SJSA1 (cell line): ENCODE measurements around the gene MX2. TPM values are rescaled to one million over a fixed set of nuclear protein-coding genes. Genes with fewer than 3 reads are reported as not detected.

Experiments used
- DNase-seq, 2 experiments: peaks; one replicate each; pipeline ENCODE4 v3.0.0-alpha.2; 2015 to 2020; ENCODE audit warnings: low spot score in 2 of 2, low read depth in 1 of 2
- H3K27ac ChIP-seq: fragments of 250-450 bp; sonication (Bioruptor Pico); 2 replicates; pipeline ENCODE4 v1.5.1; 2020; ENCODE audit warnings: mild to moderate bottlenecking, moderate library complexity
- H3K27me3 ChIP-seq: fragments of 250-450 bp; sonication (Bioruptor Pico); replicated peaks from 2 replicates; pipeline ENCODE4 v1.5.1; 2020; ENCODE audit warnings: mild to moderate bottlenecking, moderate library complexity
- H3K36me3 ChIP-seq: fragments of 250-450 bp; sonication (Bioruptor Pico); 2 replicates; pipeline ENCODE4 v1.5.1; 2020; ENCODE audit warnings: mild to moderate bottlenecking
- H3K4me1 ChIP-seq: fragments of 250-450 bp; sonication (Bioruptor Pico); replicated peaks from 2 replicates; pipeline ENCODE4 v1.6.1; 2021; ENCODE audit warnings: mild to moderate bottlenecking
- H3K4me3 ChIP-seq: fragments of 250-450 bp; sonication (Bioruptor Pico); 2 replicates; pipeline ENCODE4 v1.5.1; 2020; ENCODE audit warnings: mild to moderate bottlenecking
- H3K9me3 ChIP-seq: fragments of 250-450 bp; sonication (Bioruptor Pico); replicated peaks from 2 replicates; pipeline ENCODE4 v1.5.1; 2020; ENCODE audit warnings: mild to moderate bottlenecking
- total RNA-seq: library from RNA; depleted of rRNA; stranded (reverse); fragments of >200 nt; shearing (Covaris generic); gene quantifications from 2 replicates; pipeline ENCODE4 v1.2.3, GENCODE V29; 2014

MX2 gene
- total RNA-seq, 1 experiment from 2014 or later: not detected

GRCh38 chr21:41322496-41323382 lies 39.1 kb upstream of the MX2 start:
- Histone ChIP-seq H3K36me3 (no peaks in the 10 kb centered on the region), H3K4me3 (no peak overlapping the region), H3K4me1 (no peaks in the 10 kb centered on the region), H3K27ac (no peak overlapping the region), H3K27me3 (0 out of 2 replicates have a peak, but pooled peaks cover 6% of the 10 kb centered on the region), H3K9me3 (no peaks in the 10 kb centered on the region)
- no peak for DNase-seq

- Histone ChIP-seq H3K27me3 (0 out of 2 replicates have a peak, but pooled peaks cover 6% of the 10 kb centered on the region), H3K4me3 (no peak overlapping the region), H3K36me3 (no peaks in the 10 kb centered on the region), H3K4me1 (no peaks in the 10 kb centered on the region), H3K27ac (no peak overlapping the region), H3K9me3 (0 out of 2 replicates have a peak, but pooled peaks cover 2% of the 10 kb centered on the region)
- DNase-seq: no peak
Observed at GRCh38 chr21:41325138-41325912, 36.5 kb upstream of the MX2 start.

DNA sequence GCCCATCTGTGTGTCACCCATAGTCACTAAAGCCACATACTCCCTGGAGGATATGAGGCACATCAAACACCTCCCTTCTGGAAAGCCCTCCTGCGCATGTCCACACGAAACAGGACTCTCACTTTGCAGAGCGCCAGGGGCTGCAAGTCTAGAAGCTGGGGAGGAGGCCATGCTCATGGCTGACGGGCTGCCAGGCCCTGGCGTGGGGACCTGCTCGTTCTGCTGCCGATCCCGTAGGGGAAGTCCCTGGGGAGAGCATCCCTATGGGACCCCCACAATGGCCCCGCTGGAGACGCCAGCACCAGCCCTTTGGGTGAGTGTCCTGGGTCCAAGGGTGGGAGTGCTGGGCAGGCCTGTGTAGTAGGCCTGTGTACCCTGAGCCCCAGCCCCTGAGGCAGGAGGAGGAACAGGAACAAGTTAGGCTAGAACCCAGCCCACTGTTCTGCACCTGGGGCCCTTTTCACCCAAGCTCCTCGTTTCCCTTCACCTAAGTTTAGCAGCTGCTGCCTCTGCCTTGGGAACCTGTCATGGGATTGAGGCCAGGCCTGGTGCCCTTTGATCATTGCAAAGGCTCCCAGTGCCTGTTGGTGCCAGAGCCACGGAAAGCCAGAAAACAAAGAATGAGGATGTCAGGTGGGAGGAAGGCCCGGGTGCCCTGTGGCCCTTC lies 35.3 kb upstream of the MX2 start:
- no peak for DNase-seq
- H3K9me3 ChIP-seq: 0 out of 2 replicates have a peak, but pooled peaks cover 4% of the 10 kb centered on the region
- no peak overlapping the region for H3K4me3 ChIP-seq
- no peaks in the 10 kb centered on the region for H3K27me3 ChIP-seq
- H3K27ac ChIP-seq: no peak overlapping the region
- no peaks in the 10 kb centered on the region for H3K36me3 ChIP-seq
- no peaks in the 10 kb centered on the region for H3K4me1 ChIP-seq

GRCh38 chr21:41327753-41328152 lies 34.1 kb upstream of the MX2 start:
- 0 out of 2 replicates have a peak, but pooled peaks cover 4% of the 10 kb centered on the region for H3K9me3 ChIP-seq
- DNase-seq: no peak
- H3K36me3 ChIP-seq: no peaks in the 10 kb centered on the region

GRCh38 chr21:41328660-41329607 lies 32.9 kb upstream of the MX2 start:
- Histone ChIP-seq H3K27me3 (no peaks in the 10 kb centered on the region), H3K4me3 (no peak overlapping the region), H3K9me3 (0 out of 2 replicates have a peak, but pooled peaks cover 4% of the 10 kb centered on the region), H3K36me3 (no peaks in the 10 kb centered on the region), H3K4me1 (no peaks in the 10 kb centered on the region), H3K27ac (no peak overlapping the region)
- peak in 1 of 2 experiments; percentile 7 for DNase-seq

More at GRCh38 chr21:41327753-41328152, 34.1 kb upstream of the MX2 start:
- no peaks in the 10 kb centered on the region for H3K4me1 ChIP-seq
- no peaks in the 10 kb centered on the region for H3K27me3 ChIP-seq
- no peak overlapping the region for H3K4me3 ChIP-seq
- no peak overlapping the region for H3K27ac ChIP-seq

GRCh38 chr21:41333752-41334151 lies 28.1 kb upstream of the MX2 start:
- Histone ChIP-seq H3K36me3 (no peaks in the 10 kb centered on the region), H3K4me3 (no peak overlapping the region)
- DNase-seq: no peak

DNA sequence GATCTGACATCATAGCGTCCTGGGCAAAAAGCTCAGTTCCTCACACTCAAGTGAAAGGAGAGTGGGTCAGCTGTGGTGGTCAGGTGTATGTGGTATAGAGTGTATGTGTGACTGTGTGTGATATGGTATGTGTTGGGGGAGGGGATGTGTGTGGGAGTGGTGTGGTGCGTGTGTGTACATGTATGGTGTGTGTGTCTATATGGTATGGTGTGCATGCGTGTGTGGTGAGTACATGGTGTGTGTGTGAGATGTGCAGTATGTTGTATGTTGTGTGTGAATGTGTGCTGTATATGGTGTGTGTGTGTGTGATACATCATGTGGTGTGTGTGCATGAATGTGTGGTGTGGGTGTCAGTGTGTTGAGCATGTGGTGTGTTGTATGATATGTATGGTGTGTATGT lies 24.3 kb upstream of the MX2 start:
- DNase-seq: no peak
- Histone ChIP-seq H3K36me3 (no peaks in the 10 kb centered on the region), H3K27ac (no peak overlapping the region), H3K4me1 (no peaks in the 10 kb centered on the region), H3K4me3 (no peak overlapping the region), H3K27me3 (no peaks in the 10 kb centered on the region), H3K9me3 (no peaks in the 10 kb centered on the region)

More at GRCh38 chr21:41333752-41334151, 28.1 kb upstream of the MX2 start:
- Histone ChIP-seq H3K27me3 (no peaks in the 10 kb centered on the region), H3K4me1 (no peaks in the 10 kb centered on the region), H3K27ac (no peak overlapping the region), H3K9me3 (0 out of 2 replicates have a peak, but pooled peaks cover 4% of the 10 kb centered on the region)

DNA sequence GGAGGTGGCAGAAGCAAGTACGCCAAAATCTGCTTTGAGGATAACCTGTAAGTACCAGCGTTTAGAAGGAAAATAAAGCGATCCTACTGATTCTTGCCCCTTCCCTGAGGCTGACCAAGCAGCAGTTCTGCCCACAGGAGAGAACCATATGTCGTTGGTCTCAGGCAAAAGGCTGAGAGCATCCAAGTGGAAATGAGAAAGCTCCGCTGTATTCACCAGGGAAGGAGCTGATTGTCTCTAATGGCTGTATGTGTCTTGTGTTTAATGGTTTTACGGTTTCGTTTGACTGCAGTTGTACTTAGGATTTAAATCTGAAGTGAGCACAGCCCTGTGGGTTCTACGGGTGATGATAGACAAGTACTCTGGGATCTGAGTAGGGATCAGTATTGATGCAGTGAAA lies 23.4 kb upstream of the MX2 start:
- DNase-seq: no peak
- H3K27me3 ChIP-seq: no peaks in the 10 kb centered on the region
- H3K4me1 ChIP-seq: no peaks in the 10 kb centered on the region
- no peaks in the 10 kb centered on the region for H3K9me3 ChIP-seq
- no peak overlapping the region for H3K4me3 ChIP-seq
- H3K27ac ChIP-seq: no peak overlapping the region
- H3K36me3 ChIP-seq: no peaks in the 10 kb centered on the region

- H3K36me3 ChIP-seq: no peaks in the 10 kb centered on the region
- no peak overlapping the region for H3K4me3 ChIP-seq
- no peak overlapping the region for H3K27ac ChIP-seq
Observed at GRCh38 chr21:41342035-41342434, 19.8 kb upstream of the MX2 start.

DNA sequence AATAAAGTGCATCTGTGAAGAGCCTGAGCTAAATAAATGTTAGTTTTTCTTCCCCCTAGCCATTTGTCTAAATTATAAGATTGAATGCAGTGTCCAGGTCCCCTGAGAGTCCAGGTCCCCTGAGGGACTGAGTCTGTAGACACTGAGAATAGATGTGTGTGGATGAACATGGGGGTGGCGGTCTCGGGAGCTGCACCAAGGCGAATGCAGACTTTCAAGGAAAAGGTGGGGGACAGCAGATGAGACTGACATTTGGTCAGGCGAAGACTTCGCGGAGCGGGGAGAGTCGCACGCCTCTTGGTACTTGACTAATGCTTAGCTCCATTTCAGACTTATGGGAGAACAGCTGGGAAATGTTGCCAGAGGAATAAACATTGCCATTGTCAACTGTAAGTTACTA lies 17.7 kb upstream of the MX2 start:
- Histone ChIP-seq H3K36me3 (no peaks in the 10 kb centered on the region), H3K27ac (no peak overlapping the region), H3K4me1 (no peaks in the 10 kb centered on the region), H3K9me3 (no peaks in the 10 kb centered on the region), H3K4me3 (no peak overlapping the region), H3K27me3 (peaks cover 9% of the 10 kb centered on the region; the same call in 1 of the 2 replicates)
- no peak for DNase-seq

More at GRCh38 chr21:41342035-41342434, 19.8 kb upstream of the MX2 start:
- no peak for DNase-seq
- Histone ChIP-seq H3K27me3 (no peaks in the 10 kb centered on the region; the same call in 1 of the 2 replicates), H3K9me3 (no peaks in the 10 kb centered on the region), H3K4me1 (no peaks in the 10 kb centered on the region)

GRCh38 chr21:41345356-41345755 lies 16.5 kb upstream of the MX2 start:
- Histone ChIP-seq H3K27ac (no peak overlapping the region), H3K4me1 (no peaks in the 10 kb centered on the region), H3K9me3 (no peaks in the 10 kb centered on the region), H3K27me3 (peaks cover 9% of the 10 kb centered on the region; the same call in 1 of the 2 replicates), H3K36me3 (no peaks in the 10 kb centered on the region), H3K4me3 (no peak overlapping the region)
- no peak for DNase-seq

DNA sequence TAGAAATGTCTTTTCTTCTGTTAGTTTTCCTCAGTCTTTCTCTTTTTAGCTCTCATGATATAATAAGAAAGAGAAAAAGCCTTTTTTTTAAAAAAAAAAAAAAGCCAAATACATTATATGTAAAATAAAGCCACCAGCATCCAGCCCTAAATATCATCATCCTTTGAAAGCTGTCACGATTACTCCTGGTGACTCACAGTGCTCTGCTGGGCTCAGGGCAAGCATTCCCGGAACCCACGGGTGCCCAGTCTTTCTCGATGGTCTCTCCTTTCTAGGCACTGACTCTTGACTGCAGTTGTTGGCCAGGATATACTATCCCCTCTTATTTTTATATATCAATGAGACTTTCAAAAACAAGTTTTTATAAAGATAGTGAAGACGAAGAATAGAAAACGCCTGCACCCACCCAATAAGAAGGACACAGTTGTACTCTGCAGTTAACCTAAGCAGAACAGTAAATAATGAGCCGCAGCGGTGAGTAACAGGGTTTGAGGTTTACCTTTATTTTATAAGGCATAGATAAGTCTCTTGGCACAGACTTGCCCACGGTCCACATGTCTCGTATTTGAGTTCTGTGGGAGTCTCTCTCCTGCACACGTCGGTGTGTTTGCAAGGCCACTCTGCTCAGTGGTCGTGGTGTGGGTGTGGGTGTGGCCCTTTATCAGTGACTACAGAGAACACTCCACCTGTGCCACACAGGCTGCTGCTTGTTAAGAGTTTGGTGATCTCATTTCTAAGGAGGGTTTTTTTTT lies 15.7 kb upstream of the MX2 start:
- Histone ChIP-seq H3K27me3 (peaks cover 9% of the 10 kb centered on the region; the same call in 1 of the 2 replicates), H3K9me3 (no peaks in the 10 kb centered on the region), H3K36me3 (no peaks in the 10 kb centered on the region), H3K27ac (no peak overlapping the region), H3K4me3 (no peak overlapping the region), H3K4me1 (no peaks in the 10 kb centered on the region)
- DNase-seq: no peak
